ENCODE data around the gene EXOSC3. TPM values are rescaled to one million over a fixed set of nuclear protein-coding genes. Genes with fewer than 3 reads are reported as not detected.

Gene EXOSC3
- total and polyA plus RNA-seq, 9 of the 15 experiments (the other 6 are each of a cell fraction or from before 2014, with no cell fraction given), result 18.5 to 266 (median 114) TPM

DNA sequence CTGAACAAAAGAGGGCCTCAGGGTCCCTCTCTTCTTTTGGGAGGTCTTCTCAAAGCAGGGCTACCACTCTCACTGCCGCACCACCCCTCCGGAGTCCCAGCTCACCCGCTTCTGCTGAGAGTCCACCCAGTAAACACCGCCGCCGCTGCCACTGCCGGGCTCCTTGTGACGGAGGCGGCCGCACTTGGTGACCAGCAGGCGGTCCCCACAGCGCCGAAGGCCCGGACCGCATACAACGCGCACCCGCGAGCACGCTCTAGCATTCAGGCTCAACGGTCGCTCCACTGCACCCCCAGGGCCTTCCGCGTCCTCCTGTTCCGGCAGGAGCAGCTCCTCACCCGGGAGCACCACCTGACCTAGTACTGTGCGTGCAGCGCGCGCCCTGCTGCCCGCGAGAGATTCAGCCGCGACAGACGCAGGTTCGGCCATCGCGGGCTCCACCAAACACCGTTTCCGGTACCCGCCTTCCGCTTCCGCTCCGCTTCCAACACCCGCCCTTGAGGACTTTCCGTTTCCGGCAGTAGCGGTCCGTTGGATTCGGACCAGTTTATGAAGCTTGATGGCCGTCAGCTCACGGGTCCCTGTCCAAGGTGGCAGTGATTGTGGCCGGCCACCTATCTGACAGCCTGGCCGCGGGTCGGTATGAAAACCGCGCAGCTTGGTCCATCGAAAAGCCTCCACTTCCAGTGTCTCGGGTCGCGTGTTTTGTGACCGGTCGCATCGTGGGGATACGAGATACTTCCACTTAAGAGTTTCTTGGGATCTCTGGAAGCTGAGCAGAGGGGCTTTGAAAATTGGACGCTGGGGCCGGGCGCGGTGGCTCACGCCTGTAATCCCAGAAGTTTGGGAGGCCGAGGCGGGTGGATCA, at the start of gene EXOSC3 (continued):
- TF ChIP-seq, protein P1, sequence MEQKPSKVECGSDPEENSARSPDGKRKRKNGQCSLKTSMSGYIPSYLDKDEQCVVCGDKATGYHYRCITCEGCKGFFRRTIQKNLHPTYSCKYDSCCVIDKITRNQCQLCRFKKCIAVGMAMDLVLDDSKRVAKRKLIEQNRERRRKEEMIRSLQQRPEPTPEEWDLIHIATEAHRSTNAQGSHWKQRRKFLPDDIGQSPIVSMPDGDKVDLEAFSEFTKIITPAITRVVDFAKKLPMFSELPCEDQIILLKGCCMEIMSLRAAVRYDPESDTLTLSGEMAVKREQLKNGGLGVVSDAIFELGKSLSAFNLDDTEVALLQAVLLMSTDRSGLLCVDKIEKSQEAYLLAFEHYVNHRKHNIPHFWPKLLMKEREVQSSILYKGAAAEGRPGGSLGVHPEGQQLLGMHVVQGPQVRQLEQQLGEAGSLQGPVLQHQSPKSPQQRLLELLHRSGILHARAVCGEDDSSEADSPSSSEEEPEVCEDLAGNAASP (IDR thresholded peaks at IDR 0.05), result no peak
- TF ChIP-seq ARID1B (IDR thresholded peaks at IDR 0.05) (peak; percentile 52), POU5F1 (IDR thresholded peaks at IDR 0.05; ENCODE audit: borderline replicate concordance, low read depth, low read length, partially characterized antibody) (no peak), NFE2 (IDR thresholded peaks at IDR 0.05; ENCODE audit: low read depth) (peak; percentile 4; the same call in 1 of the 2 replicates), KLF13 (tag; IDR thresholded peaks at IDR 0.05; ENCODE audit: borderline replicate concordance, low read depth) (no peak), SMC3 (conservative IDR thresholded peaks at IDR 0.05; ENCODE audit: insufficient read depth, low read depth, low read length) (peak; percentile 28; the same call in 1 of the 2 replicates), SAFB2 (IDR thresholded peaks at IDR 0.05; ENCODE audit: borderline replicate concordance, low read depth, low read length, severe bottlenecking) (no peak), PTRF (tag; IDR thresholded peaks at IDR 0.05) (no peak), PURB (CRISPR knock-in tag; IDR thresholded peaks at IDR 0.05; ENCODE audit: low read depth) (no peak), ZNF184 (CRISPR knock-in tag; IDR thresholded peaks at IDR 0.05) (no peak)
- TF ChIP-seq, protein P2, sequence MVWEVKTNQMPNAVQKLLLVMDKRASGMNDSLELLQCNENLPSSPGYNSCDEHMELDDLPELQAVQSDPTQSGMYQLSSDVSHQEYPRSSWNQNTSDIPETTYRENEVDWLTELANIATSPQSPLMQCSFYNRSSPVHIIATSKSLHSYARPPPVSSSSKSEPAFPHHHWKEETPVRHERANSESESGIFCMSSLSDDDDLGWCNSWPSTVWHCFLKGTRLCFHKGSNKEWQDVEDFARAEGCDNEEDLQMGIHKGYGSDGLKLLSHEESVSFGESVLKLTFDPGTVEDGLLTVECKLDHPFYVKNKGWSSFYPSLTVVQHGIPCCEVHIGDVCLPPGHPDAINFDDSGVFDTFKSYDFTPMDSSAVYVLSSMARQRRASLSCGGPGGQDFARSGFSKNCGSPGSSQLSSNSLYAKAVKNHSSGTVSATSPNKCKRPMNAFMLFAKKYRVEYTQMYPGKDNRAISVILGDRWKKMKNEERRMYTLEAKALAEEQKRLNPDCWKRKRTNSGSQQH (CRISPR knock-in tag; IDR thresholded peaks at IDR 0.05), result no peak
- TF ChIP-seq, protein P3, sequence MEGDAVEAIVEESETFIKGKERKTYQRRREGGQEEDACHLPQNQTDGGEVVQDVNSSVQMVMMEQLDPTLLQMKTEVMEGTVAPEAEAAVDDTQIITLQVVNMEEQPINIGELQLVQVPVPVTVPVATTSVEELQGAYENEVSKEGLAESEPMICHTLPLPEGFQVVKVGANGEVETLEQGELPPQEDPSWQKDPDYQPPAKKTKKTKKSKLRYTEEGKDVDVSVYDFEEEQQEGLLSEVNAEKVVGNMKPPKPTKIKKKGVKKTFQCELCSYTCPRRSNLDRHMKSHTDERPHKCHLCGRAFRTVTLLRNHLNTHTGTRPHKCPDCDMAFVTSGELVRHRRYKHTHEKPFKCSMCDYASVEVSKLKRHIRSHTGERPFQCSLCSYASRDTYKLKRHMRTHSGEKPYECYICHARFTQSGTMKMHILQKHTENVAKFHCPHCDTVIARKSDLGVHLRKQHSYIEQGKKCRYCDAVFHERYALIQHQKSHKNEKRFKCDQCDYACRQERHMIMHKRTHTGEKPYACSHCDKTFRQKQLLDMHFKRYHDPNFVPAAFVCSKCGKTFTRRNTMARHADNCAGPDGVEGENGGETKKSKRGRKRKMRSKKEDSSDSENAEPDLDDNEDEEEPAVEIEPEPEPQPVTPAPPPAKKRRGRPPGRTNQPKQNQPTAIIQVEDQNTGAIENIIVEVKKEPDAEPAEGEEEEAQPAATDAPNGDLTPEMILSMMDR (IDR thresholded peaks at IDR 0.05 in 2 of 3, conservative IDR thresholded peaks at IDR 0.05 in 1 of 3; ENCODE audit: insufficient read depth in 2 of 3, low read depth in 1 of 3, low read length in 3 of 3), result peak; percentile 26 to 41 (median 29); a peak in 3 of 6 replicates
- TF ChIP-seq, protein P4, sequence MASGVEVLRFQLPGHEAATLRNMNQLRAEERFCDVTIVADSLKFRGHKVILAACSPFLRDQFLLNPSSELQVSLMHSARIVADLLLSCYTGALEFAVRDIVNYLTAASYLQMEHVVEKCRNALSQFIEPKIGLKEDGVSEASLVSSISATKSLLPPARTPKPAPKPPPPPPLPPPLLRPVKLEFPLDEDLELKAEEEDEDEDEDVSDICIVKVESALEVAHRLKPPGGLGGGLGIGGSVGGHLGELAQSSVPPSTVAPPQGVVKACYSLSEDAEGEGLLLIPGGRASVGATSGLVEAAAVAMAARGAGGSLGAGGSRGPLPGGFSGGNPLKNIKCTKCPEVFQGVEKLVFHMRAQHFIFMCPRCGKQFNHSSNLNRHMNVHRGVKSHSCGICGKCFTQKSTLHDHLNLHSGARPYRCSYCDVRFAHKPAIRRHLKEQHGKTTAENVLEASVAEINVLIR (CRISPR knock-in tag; IDR thresholded peaks at IDR 0.05), result no peak
- TF ChIP-seq, protein P5, sequence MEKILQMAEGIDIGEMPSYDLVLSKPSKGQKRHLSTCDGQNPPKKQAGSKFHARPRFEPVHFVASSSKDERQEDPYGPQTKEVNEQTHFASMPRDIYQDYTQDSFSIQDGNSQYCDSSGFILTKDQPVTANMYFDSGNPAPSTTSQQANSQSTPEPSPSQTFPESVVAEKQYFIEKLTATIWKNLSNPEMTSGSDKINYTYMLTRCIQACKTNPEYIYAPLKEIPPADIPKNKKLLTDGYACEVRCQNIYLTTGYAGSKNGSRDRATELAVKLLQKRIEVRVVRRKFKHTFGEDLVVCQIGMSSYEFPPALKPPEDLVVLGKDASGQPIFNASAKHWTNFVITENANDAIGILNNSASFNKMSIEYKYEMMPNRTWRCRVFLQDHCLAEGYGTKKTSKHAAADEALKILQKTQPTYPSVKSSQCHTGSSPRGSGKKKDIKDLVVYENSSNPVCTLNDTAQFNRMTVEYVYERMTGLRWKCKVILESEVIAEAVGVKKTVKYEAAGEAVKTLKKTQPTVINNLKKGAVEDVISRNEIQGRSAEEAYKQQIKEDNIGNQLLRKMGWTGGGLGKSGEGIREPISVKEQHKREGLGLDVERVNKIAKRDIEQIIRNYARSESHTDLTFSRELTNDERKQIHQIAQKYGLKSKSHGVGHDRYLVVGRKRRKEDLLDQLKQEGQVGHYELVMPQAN (IDR thresholded peaks at IDR 0.05; ENCODE audit: borderline replicate concordance), result peak; percentile 91
- TF ChIP-seq, protein P6, sequence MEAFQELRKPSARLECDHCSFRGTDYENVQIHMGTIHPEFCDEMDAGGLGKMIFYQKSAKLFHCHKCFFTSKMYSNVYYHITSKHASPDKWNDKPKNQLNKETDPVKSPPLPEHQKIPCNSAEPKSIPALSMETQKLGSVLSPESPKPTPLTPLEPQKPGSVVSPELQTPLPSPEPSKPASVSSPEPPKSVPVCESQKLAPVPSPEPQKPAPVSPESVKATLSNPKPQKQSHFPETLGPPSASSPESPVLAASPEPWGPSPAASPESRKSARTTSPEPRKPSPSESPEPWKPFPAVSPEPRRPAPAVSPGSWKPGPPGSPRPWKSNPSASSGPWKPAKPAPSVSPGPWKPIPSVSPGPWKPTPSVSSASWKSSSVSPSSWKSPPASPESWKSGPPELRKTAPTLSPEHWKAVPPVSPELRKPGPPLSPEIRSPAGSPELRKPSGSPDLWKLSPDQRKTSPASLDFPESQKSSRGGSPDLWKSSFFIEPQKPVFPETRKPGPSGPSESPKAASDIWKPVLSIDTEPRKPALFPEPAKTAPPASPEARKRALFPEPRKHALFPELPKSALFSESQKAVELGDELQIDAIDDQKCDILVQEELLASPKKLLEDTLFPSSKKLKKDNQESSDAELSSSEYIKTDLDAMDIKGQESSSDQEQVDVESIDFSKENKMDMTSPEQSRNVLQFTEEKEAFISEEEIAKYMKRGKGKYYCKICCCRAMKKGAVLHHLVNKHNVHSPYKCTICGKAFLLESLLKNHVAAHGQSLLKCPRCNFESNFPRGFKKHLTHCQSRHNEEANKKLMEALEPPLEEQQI (IDR thresholded peaks at IDR 0.05), result no peak; the same call in 1 of the 2 replicates

Measured in K562 (cell line).